ENCODE measurements around the gene TMEM132D. TPM values are rescaled to one million over a fixed set of nuclear protein-coding genes. Genes with fewer than 3 reads are reported as not detected.

The TMEM132D gene
- total and polyA plus RNA-seq, 2 of the 4 experiments (the other 2 are of a cell fraction) = not detected

DNA sequence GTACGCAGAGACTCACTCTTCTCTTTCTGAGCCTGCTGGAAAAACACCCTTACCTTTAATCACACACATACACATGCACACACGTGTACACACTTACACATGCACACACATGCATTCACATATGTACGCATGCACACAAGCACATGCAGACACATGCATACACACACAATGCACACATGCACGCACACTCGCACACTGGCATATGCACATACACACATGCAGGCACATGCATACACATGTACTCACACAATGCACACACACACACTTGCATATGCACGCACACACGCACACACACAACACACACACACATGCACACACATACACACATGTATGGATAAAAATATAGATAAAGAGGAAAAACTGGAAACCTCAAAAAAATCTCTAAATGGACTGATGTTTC, 801.6 kb downstream of the TMEM132D start:
- peak overlapping the region; percentile 27 for H2AFZ ChIP-seq (replicated peaks; ENCODE audit: low read length, poor library complexity)
- in situ Hi-C loops (cut with MboI; ENCODE audit: low sequenced_read_pairs) = no loop called here
- no peak overlapping the region for H4K91ac ChIP-seq (ENCODE audit: insufficient read depth, low read depth, low read length)
- H3K4me2 ChIP-seq (ENCODE audit: low read depth, low read length) = no peak overlapping the region
- H3K9me3 ChIP-seq (ENCODE audit: control insufficient read depth, insufficient read depth, low read length) = peaks cover 30% of the 10 kb centered on the region
- no peaks in the 10 kb centered on the region for H3K9me1 ChIP-seq (ENCODE audit: insufficient read depth, low read length)
- no peak overlapping the region for H3K4ac ChIP-seq (ENCODE audit: low read depth, low read length)
- H2BK15ac ChIP-seq (ENCODE audit: low read depth, low read length) = no peak overlapping the region
- H3K18ac ChIP-seq (ENCODE audit: low read depth, low read length) = no peak overlapping the region
- ChIA-PET POLR2A (ENCODE audit: unreplicated experiment) (no interaction called here), CTCF (no interaction called here)
- H4K5ac ChIP-seq (ENCODE audit: low read depth, low read length) = no peak overlapping the region
- no TSS peak for BruUV-seq (replicated peaks)
- H2AK5ac ChIP-seq (ENCODE audit: low read depth, low read length) = no peak overlapping the region
- no peaks in the 10 kb centered on the region for H3K4me1 ChIP-seq (ENCODE audit: control insufficient read depth, insufficient read depth, low read length)
- H3K36me3 ChIP-seq (ENCODE audit: control insufficient read depth, insufficient read depth, low read length) = no peaks in the 10 kb centered on the region
- H3K27ac ChIP-seq (ENCODE audit: insufficient read depth, low read length) = no peak overlapping the region
- no peak for TF ChIP-seq CHD1 (IDR thresholded peaks at IDR 0.05; ENCODE audit: low read depth, low read length)
- no peak overlapping the region for H3K56ac ChIP-seq (ENCODE audit: extremely low read depth, insufficient read depth, low read length)
- H2BK20ac ChIP-seq (ENCODE audit: low read depth, low read length) = no peak overlapping the region
- H3K4me3 ChIP-seq (ENCODE audit: insufficient read depth, low read depth, low read length) = no peak overlapping the region
- no peak overlapping the region for H2AK9ac ChIP-seq (replicated peaks; ENCODE audit: low read depth, low read length, poor library complexity)
- no peaks in the 10 kb centered on the region for H4K20me1 ChIP-seq (ENCODE audit: insufficient read depth, low read length)
- no peak overlapping the region for H3K14ac ChIP-seq (replicated peaks; ENCODE audit: low read depth, low read length)
- no peak overlapping the region for H2BK120ac ChIP-seq (ENCODE audit: low read depth, low read length)
- peak overlapping the region; percentile 19 for H2BK5ac ChIP-seq (ENCODE audit: low read depth, low read length, poor library complexity, severe bottlenecking)
- H3K23ac ChIP-seq (ENCODE audit: low read depth, low read length) = no peak overlapping the region
- ATAC-seq (ENCODE audit: low read depth) = no peak
- dilution Hi-C loops (cut with HindIII; ENCODE audit: low sequenced_read_pairs, unreplicated experiment) = no loop called here
- no peak overlapping the region for H4K8ac ChIP-seq (ENCODE audit: low read depth in 2 of 2, low read length in 2 of 2)
- no peaks in the 10 kb centered on the region for H3K79me1 ChIP-seq (ENCODE audit: low read depth in 1 of 2, low read length in 2 of 2)
- no peaks in the 10 kb centered on the region for H3K27me3 ChIP-seq (ENCODE audit: control insufficient read depth, insufficient read depth, low read length)
- WGBS, 2 experiments (ENCODE audit: extremely low coverage in 2 of 2, insufficient read length in 1 of 2) = 78% methylated on average over 5 of the region's 7 CpGs; no CpG with 5 or more reads in 1 of the 2 experiments
- intact Hi-C loops (cut with micrococcal nuclease) = no loop called here
- no peak overlapping the region for H3K9ac ChIP-seq (ENCODE audit: low read depth, low read length)
- DNase-seq = no peak
